OCI-LY1 (cell line): ENCODE data around the gene CORIN.

Experiments used
- CTCF ChIP-seq: fragments of 200-600 bp; sonication (generic), shearing (Covaris generic); IDR thresholded peaks from 2 replicates; pipeline ENCODE4 v1.5.1; 2017; ENCODE audit warnings: mild to moderate bottlenecking, antibody characterized with exemption, low read length, moderate library complexity, mixed read lengths
- EZH2 ChIP-seq: fragments of 200-600 bp; sonication (generic), shearing (Covaris generic); IDR thresholded peaks from 2 replicates; pipeline ENCODE4 v1.8.0; 2017; ENCODE audit warnings: borderline replicate concordance, mixed run types, mild to moderate bottlenecking, antibody characterized with exemption, low read length, moderate library complexity, mixed read lengths

- no peak for TF ChIP-seq CTCF
- TF ChIP-seq EZH2 = no peak
Observed at GRCh38 chr4:47561331-47561730, 276.5 kb downstream of the CORIN start.
